ENCODE results near the gene RNF128.

The RNF128 gene

GRCh38 chrX:106710771-106711170 is 15.7 kb upstream of the RNF128 start:
- TF ChIP-seq FOXM1 (IDR thresholded peaks at IDR 0.05; ENCODE audit: borderline replicate concordance, low read depth) (no peak), TAF1 (IDR thresholded peaks at IDR 0.05; ENCODE audit: low read depth) (no peak)

DNA sequence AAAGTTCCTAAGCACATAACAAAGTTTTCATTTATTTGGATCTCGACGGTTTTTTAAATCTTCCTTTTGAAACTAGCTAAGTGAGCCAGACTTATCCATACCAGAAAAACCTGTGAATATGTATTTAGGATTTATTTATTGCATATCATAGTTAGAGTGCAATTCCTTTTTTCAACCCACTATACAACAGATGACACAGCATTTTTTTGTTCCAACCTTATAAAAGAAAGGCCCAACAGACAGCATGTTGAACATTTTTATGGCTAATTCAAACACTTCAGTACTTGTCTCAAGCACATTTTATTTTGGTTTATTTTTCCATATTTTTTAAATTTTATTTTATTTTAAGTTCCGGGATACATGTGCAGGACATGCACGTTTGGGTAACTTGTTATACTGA is 15.1 kb upstream of the RNF128 start:
- TF ChIP-seq, protein P1, sequence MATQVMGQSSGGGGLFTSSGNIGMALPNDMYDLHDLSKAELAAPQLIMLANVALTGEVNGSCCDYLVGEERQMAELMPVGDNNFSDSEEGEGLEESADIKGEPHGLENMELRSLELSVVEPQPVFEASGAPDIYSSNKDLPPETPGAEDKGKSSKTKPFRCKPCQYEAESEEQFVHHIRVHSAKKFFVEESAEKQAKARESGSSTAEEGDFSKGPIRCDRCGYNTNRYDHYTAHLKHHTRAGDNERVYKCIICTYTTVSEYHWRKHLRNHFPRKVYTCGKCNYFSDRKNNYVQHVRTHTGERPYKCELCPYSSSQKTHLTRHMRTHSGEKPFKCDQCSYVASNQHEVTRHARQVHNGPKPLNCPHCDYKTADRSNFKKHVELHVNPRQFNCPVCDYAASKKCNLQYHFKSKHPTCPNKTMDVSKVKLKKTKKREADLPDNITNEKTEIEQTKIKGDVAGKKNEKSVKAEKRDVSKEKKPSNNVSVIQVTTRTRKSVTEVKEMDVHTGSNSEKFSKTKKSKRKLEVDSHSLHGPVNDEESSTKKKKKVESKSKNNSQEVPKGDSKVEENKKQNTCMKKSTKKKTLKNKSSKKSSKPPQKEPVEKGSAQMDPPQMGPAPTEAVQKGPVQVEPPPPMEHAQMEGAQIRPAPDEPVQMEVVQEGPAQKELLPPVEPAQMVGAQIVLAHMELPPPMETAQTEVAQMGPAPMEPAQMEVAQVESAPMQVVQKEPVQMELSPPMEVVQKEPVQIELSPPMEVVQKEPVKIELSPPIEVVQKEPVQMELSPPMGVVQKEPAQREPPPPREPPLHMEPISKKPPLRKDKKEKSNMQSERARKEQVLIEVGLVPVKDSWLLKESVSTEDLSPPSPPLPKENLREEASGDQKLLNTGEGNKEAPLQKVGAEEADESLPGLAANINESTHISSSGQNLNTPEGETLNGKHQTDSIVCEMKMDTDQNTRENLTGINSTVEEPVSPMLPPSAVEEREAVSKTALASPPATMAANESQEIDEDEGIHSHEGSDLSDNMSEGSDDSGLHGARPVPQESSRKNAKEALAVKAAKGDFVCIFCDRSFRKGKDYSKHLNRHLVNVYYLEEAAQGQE (IDR thresholded peaks at IDR 0.05; ENCODE audit: low read depth): no peak
- no peak for TF ChIP-seq TAF1 (IDR thresholded peaks at IDR 0.05; ENCODE audit: low read depth)
- no peak for TF ChIP-seq ZBTB7A (IDR thresholded peaks at IDR 0.05; ENCODE audit: low read depth)
- TF ChIP-seq CEBPB (IDR thresholded peaks at IDR 0.05): no peak
- no peak for TF ChIP-seq TCF12 (IDR thresholded peaks at IDR 0.05; ENCODE audit: low read depth)
- no peak for TF ChIP-seq EGR1 (IDR thresholded peaks at IDR 0.05)
- no peak for TF ChIP-seq FOXM1 (IDR thresholded peaks at IDR 0.05; ENCODE audit: borderline replicate concordance, low read depth)
- TF ChIP-seq TEAD4 (IDR thresholded peaks at IDR 0.05): no peak
- no peak for TF ChIP-seq YY1 (IDR thresholded peaks at IDR 0.05; ENCODE audit: low read depth)
- no peak for TF ChIP-seq MAX (IDR thresholded peaks at IDR 0.05)
- TF ChIP-seq USF1 (IDR thresholded peaks at IDR 0.05): no peak
- no peak for TF ChIP-seq CREB1 (IDR thresholded peaks at IDR 0.05; ENCODE audit: low read depth)
- TF ChIP-seq EP300 (IDR thresholded peaks at IDR 0.05; ENCODE audit: borderline replicate concordance): no peak
- TF ChIP-seq RAD21 (IDR thresholded peaks at IDR 0.05; ENCODE audit: low read depth): no peak
- TF ChIP-seq NFIC (IDR thresholded peaks at IDR 0.05): no peak

DNA sequence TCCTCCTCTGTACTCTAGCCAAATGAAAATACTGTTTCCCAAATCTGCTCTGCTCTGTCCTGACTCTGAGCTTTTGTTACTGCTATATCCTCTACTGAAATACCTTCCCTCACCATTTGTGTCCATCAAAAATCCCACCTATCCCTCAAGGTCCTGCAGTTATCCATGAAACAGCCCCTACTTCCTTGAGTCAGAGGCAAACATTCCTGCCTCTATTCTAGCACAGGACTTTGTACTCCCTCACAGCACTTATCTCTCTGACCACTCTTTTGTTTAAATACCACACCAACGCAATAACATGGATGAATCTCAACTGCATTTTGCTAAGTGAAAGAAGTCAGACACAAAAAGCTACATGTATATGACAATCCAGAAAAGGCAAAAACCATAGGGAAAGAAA is 10.5 kb upstream of the RNF128 start:
- TF ChIP-seq EGR1 (IDR thresholded peaks at IDR 0.05) (no peak), MAX (IDR thresholded peaks at IDR 0.05) (no peak), CEBPB (IDR thresholded peaks at IDR 0.05) (no peak), ZBTB7A (IDR thresholded peaks at IDR 0.05; ENCODE audit: low read depth) (no peak), TAF1 (IDR thresholded peaks at IDR 0.05; ENCODE audit: low read depth) (no peak), YY1 (IDR thresholded peaks at IDR 0.05; ENCODE audit: low read depth) (no peak), FOXM1 (IDR thresholded peaks at IDR 0.05; ENCODE audit: borderline replicate concordance, low read depth) (no peak)

DNA sequence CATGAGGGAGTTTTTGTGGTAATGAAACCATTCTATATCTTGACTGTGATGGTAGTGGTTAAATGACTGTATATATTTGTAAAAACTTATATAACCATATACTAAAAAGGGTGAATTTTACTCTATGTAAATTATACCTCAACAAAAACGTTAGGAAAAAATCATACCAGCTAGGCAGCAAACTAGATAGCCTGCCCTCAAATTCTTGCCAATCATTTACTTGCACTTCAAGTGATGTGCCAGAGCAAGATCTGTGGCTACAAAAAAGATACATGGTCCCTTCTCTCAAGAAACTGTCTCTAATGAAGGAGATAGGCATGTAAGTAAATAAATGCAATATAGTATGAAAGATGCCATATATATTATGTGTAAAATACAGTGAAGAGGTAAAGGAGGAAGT is 10.0 kb upstream of the RNF128 start:
- no peak for TF ChIP-seq TAF1 (IDR thresholded peaks at IDR 0.05; ENCODE audit: low read depth)
- no peak for TF ChIP-seq YY1 (IDR thresholded peaks at IDR 0.05; ENCODE audit: low read depth)
- no peak for TF ChIP-seq USF1 (IDR thresholded peaks at IDR 0.05)
- no peak for TF ChIP-seq CEBPB (IDR thresholded peaks at IDR 0.05)
- no peak for TF ChIP-seq MAX (IDR thresholded peaks at IDR 0.05)
- TF ChIP-seq FOXM1 (IDR thresholded peaks at IDR 0.05; ENCODE audit: borderline replicate concordance, low read depth): no peak
- TF ChIP-seq ZBTB7A (IDR thresholded peaks at IDR 0.05; ENCODE audit: low read depth): no peak
- TF ChIP-seq EGR1 (IDR thresholded peaks at IDR 0.05): no peak
- no peak for TF ChIP-seq TCF12 (IDR thresholded peaks at IDR 0.05; ENCODE audit: low read depth)
- TF ChIP-seq RAD21 (IDR thresholded peaks at IDR 0.05; ENCODE audit: low read depth): no peak

GRCh38 chrX:106718709-106719108 is 7.8 kb upstream of the RNF128 start:
- no peak for TF ChIP-seq ZBTB7A (IDR thresholded peaks at IDR 0.05; ENCODE audit: low read depth)
- no peak for TF ChIP-seq NFIC (IDR thresholded peaks at IDR 0.05)
- TF ChIP-seq YY1 (IDR thresholded peaks at IDR 0.05; ENCODE audit: low read depth): no peak
- TF ChIP-seq, protein P1 (IDR thresholded peaks at IDR 0.05; ENCODE audit: low read depth): no peak
- TF ChIP-seq USF1 (IDR thresholded peaks at IDR 0.05): no peak
- TF ChIP-seq TEAD4 (IDR thresholded peaks at IDR 0.05): no peak
- TF ChIP-seq CREB1 (IDR thresholded peaks at IDR 0.05; ENCODE audit: low read depth): no peak
- TF ChIP-seq FOXM1 (IDR thresholded peaks at IDR 0.05; ENCODE audit: borderline replicate concordance, low read depth): no peak
- TF ChIP-seq EGR1 (IDR thresholded peaks at IDR 0.05): no peak
- TF ChIP-seq CEBPB (IDR thresholded peaks at IDR 0.05): no peak
- no peak for TF ChIP-seq TCF12 (IDR thresholded peaks at IDR 0.05; ENCODE audit: low read depth)
- TF ChIP-seq EP300 (IDR thresholded peaks at IDR 0.05; ENCODE audit: borderline replicate concordance): no peak
- no peak for TF ChIP-seq RAD21 (IDR thresholded peaks at IDR 0.05; ENCODE audit: low read depth)
- TF ChIP-seq TAF1 (IDR thresholded peaks at IDR 0.05; ENCODE audit: low read depth): no peak
- no peak for TF ChIP-seq MAX (IDR thresholded peaks at IDR 0.05)
